ENCODE data around the gene GNA15. TPM values are rescaled to one million over a fixed set of nuclear protein-coding genes. Genes with fewer than 3 reads are reported as not detected.

GNA15 gene
- total RNA-seq, 2 donors from 2014 or later: not detected

DNA sequence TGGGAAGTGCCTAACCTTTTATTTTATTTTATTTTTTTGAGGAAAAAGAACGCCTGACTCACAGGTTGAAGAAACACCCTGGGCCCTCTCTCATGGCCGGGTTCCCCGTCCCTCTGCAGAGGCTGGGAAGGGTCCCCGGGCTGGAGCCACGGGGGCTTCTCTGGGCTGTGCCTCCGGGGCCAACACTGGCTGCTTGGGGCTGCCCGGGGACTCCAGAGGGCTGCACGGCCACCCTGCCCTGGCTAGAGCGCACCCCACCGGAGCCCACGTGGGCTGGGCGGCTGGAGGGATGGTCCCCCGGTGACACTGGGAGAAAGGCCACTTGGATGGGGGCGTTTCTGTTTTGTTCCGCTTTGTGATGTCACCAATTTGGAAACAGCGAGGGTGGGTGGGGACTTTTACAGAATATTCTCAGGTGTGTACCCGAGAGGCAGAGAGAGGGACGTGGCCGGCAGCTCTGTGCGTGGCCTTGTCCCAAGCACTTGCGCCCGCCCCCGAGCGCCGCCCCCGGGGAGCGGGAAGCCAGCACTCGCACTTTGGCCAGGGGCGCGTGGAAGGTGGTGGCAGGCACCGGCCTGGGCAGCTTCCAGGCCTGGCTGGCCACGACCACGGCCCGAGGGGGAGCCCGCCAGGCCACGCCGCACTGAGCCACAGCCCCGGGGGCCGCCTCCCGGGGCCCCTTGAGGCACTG is 13.9 kb upstream of the GNA15 start:
- Histone ChIP-seq H3K4me1 (ENCODE audit: control insufficient read depth, insufficient read depth, low read length) (no peaks in the 10 kb centered on the region), H3K4me3 (ENCODE audit: low read length) (no peak overlapping the region), H3K9me3 (ENCODE audit: control insufficient read depth, low read length) (no peaks in the 10 kb centered on the region), H3K27ac (ENCODE audit: low read depth, low read length) (no peak overlapping the region), H3K27me3 (ENCODE audit: control insufficient read depth, insufficient read depth, low read length, poor library complexity, severe bottlenecking) (no peaks in the 10 kb centered on the region), H3K9ac (ENCODE audit: extremely low read depth, low read length, poor library complexity, severe bottlenecking) (no peak overlapping the region), H3K36me3 (ENCODE audit: control insufficient read depth, insufficient read depth, low read length) (no peaks in the 10 kb centered on the region)
- TF ChIP-seq CTCF (conservative IDR thresholded peaks at IDR 0.05): no peak
- 93 to 97% methylated on average over 27 to 40 of the region's 40 CpGs for WGBS, 2 experiments (ENCODE audit: insufficient coverage in 1 of 2, insufficient read length in 1 of 2)
- Mint-ChIP-seq H3K4me1 (no peaks in the 10 kb centered on the region), H3K36me3 (ENCODE audit: low read depth) (peaks cover 10% of the 10 kb centered on the region), H3K9me3 (no peaks in the 10 kb centered on the region), H3K4me3 (no peak overlapping the region), H3K27ac (no peak overlapping the region), H3K27me3 (ENCODE audit: insufficient read depth) (no peaks in the 10 kb centered on the region)
- DNase-seq: no peak

GRCh38 chr19:3122512-3122870 is 13.3 kb upstream of the GNA15 start:
- DNase-seq: no peak
- no peaks in the 10 kb centered on the region for H3K9me3 ChIP-seq (ENCODE audit: control insufficient read depth, low read length)

DNA sequence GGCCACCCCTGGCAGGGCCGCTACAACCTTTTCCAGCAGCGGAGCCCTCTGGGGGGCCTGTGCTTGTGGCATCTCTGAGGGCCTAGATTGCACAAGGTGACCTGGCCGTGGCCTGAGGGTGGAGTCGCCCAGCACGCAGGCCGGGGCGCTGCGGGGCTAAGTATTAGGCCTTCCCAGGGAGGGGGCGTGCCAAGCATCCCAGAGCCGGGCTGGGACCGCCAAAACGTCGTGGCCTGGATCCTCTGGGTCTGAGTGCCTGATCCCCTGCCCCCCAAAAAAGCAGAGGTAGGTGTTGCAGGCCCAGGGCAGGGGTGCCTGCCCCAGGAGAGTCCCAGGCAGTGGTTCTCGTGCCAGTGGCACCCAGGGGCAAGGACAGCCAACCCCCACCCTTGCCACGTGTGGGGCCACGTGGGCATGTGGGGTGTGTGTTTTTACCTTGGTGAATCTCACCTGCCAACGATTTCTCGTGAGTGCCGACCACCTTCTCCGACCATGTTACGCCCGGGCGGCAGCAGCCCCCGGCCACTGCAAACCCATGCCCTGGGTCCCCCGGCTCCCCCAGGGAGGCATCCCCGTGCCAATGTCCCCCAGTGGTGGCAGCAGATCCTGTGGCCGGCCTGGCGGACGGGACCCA is 12.6 kb upstream of the GNA15 start:
- DNase-seq: no peak
- Mint-ChIP-seq H3K36me3 (ENCODE audit: low read depth) (peaks cover 8% of the 10 kb centered on the region), H3K4me1 (no peaks in the 10 kb centered on the region), H3K27me3 (ENCODE audit: insufficient read depth) (no peaks in the 10 kb centered on the region), H3K9me3 (no peaks in the 10 kb centered on the region), H3K4me3 (no peak overlapping the region), H3K27ac (no peak overlapping the region)
- no peaks in the 10 kb centered on the region for H3K36me3 ChIP-seq (ENCODE audit: control insufficient read depth, insufficient read depth, low read length)
- H3K27ac ChIP-seq (ENCODE audit: low read depth, low read length): no peak overlapping the region
- no peaks in the 10 kb centered on the region for H3K27me3 ChIP-seq (ENCODE audit: control insufficient read depth, insufficient read depth, low read length, poor library complexity, severe bottlenecking)
- WGBS, 2 experiments (ENCODE audit: insufficient coverage in 1 of 2, insufficient read length in 1 of 2): 95 to 98% methylated on average over 20 to 29 of the region's 29 CpGs
- TF ChIP-seq CTCF (conservative IDR thresholded peaks at IDR 0.05): no peak
- H3K9ac ChIP-seq (ENCODE audit: extremely low read depth, low read length, poor library complexity, severe bottlenecking): no peak overlapping the region
- H3K4me1 ChIP-seq (ENCODE audit: control insufficient read depth, insufficient read depth, low read length): no peaks in the 10 kb centered on the region
- no peak overlapping the region for H3K4me3 ChIP-seq (ENCODE audit: low read length)
- no peaks in the 10 kb centered on the region for H3K9me3 ChIP-seq (ENCODE audit: control insufficient read depth, low read length)

More at GRCh38 chr19:3122512-3122870, 13.3 kb upstream of the GNA15 start:
- WGBS, 2 experiments (ENCODE audit: insufficient coverage in 1 of 2, insufficient read length in 1 of 2): 90 to 99% methylated on average over 10 to 22 of the region's 22 CpGs
- Histone ChIP-seq H3K27ac (ENCODE audit: low read depth, low read length) (no peak overlapping the region), H3K4me3 (ENCODE audit: low read length) (no peak overlapping the region), H3K9ac (ENCODE audit: extremely low read depth, low read length, poor library complexity, severe bottlenecking) (no peak overlapping the region), H3K4me1 (ENCODE audit: control insufficient read depth, insufficient read depth, low read length) (no peaks in the 10 kb centered on the region), H3K36me3 (ENCODE audit: control insufficient read depth, insufficient read depth, low read length) (no peaks in the 10 kb centered on the region), H3K27me3 (ENCODE audit: control insufficient read depth, insufficient read depth, low read length, poor library complexity, severe bottlenecking) (no peaks in the 10 kb centered on the region)
- Mint-ChIP-seq H3K4me3 (no peak overlapping the region), H3K9me3 (no peaks in the 10 kb centered on the region), H3K27ac (no peak overlapping the region), H3K4me1 (no peaks in the 10 kb centered on the region), H3K36me3 (ENCODE audit: low read depth) (peaks cover 10% of the 10 kb centered on the region), H3K27me3 (ENCODE audit: insufficient read depth) (no peaks in the 10 kb centered on the region)
- no peak for TF ChIP-seq CTCF (conservative IDR thresholded peaks at IDR 0.05)
